Cardiac muscle cell (in vitro differentiated cells and primary cell): ENCODE measurements around the gene KRT77. TPM values are rescaled to one million over a fixed set of nuclear protein-coding genes. Genes with fewer than 3 reads are reported as not detected.
A peak's percentile ranks its signal among the peaks of the same experiment; 100 is the strongest.

ENCODE experiments used
- DNase-seq, 2 donors: peaks; one replicate each; pipeline versions ENCODE4 v3.0.0 to v3.0.0-alpha.2; 2010 to 2017; ENCODE audit warnings: low read depth in 1 of 2, low spot score in 1 of 2
- H3K27ac ChIP-seq: fragments of 200-600 bp; sonication (generic); 2 replicates; pipeline ENCODE4 v1.5.1; 2016
- H3K27me3 ChIP-seq: fragments of 200-600 bp; sonication (generic); 2 replicates; pipeline ENCODE4 v1.6.0; 2016; ENCODE audit warnings: control low read depth
- H3K36me3 ChIP-seq: fragments of 200-600 bp; sonication (generic); 2 replicates; pipeline ENCODE4 v1.5.1; 2016; ENCODE audit warnings: control low read depth
- H3K4me1 ChIP-seq: fragments of 200-600 bp; sonication (generic); 2 replicates; pipeline ENCODE4 v1.8.1; 2017; ENCODE audit warnings: low read depth, mild to moderate bottlenecking, mixed run types
- H3K4me3 ChIP-seq: fragments of 200-600 bp; sonication (generic); 2 replicates; pipeline ENCODE4 v1.5.1; 2016; ENCODE audit warnings: mild to moderate bottlenecking
- H3K9me3 ChIP-seq: fragments of 200-600 bp; sonication (generic); 2 replicates; pipeline ENCODE4 v1.5.1; 2017; ENCODE audit warnings: low read depth, mild to moderate bottlenecking, control low read depth
- CTCF ChIP-seq: IDR thresholded peaks from 2 replicates; pipeline ENCODE4 v1.5.1; 2012; ENCODE audit warnings: low read depth, mild to moderate bottlenecking, low read length
- polyA plus RNA-seq: library from polyadenylated mRNA; unstranded; fragments of >200 nt; fragmentation: Nextera tagmentation; extraction: Ambion mirVana; gene quantifications from 2 replicates; pipeline ENCODE4 v1.2.1, GENCODE V29; 2016
- total RNA-seq: library from RNA; depleted of rRNA; stranded (reverse); fragments of >200 nt; gene quantifications from 2 replicates; pipeline ENCODE4 v1.2.3, GENCODE V29; 2016

Gene KRT77
- total and polyA plus RNA-seq, 2 experiments from 2014 or later, result not detected

GRCh38 chr12:52745554-52745953, 42.2 kb upstream of the KRT77 start:
- DNase-seq, result no peak
- H3K4me3 ChIP-seq, result no peak overlapping the region
- TF ChIP-seq CTCF, result no peak
- peaks cover 6% of the 10 kb centered on the region for H3K27me3 ChIP-seq
- H3K4me1 ChIP-seq, result no peaks in the 10 kb centered on the region
- H3K9me3 ChIP-seq, result no peaks in the 10 kb centered on the region
- H3K27ac ChIP-seq, result no peak overlapping the region
- no peaks in the 10 kb centered on the region for H3K36me3 ChIP-seq

GRCh38 chr12:52744493-52745156, 41.3 kb upstream of the KRT77 start:
- no peak for DNase-seq
- no peak for TF ChIP-seq CTCF
- H3K9me3 ChIP-seq, result no peaks in the 10 kb centered on the region
- no peak overlapping the region for H3K4me3 ChIP-seq
- H3K4me1 ChIP-seq, result no peaks in the 10 kb centered on the region
- H3K36me3 ChIP-seq, result no peaks in the 10 kb centered on the region
- no peak overlapping the region for H3K27ac ChIP-seq
- peaks cover 6% of the 10 kb centered on the region for H3K27me3 ChIP-seq

- no peak for DNase-seq
- no peaks in the 10 kb centered on the region for H3K9me3 ChIP-seq
- no peaks in the 10 kb centered on the region for H3K4me1 ChIP-seq
- TF ChIP-seq CTCF, result no peak
- H3K4me3 ChIP-seq, result no peak overlapping the region
- H3K27ac ChIP-seq, result no peak overlapping the region
- H3K36me3 ChIP-seq, result no peaks in the 10 kb centered on the region
- peaks cover 6% of the 10 kb centered on the region for H3K27me3 ChIP-seq
Measured at GRCh38 chr12:52742822-52743457, 39.6 kb upstream of the KRT77 start.

GRCh38 chr12:52742196-52742580, 38.9 kb upstream of the KRT77 start:
- Histone ChIP-seq H3K27me3 (peaks cover 6% of the 10 kb centered on the region), H3K4me3 (no peak overlapping the region), H3K9me3 (no peaks in the 10 kb centered on the region), H3K4me1 (no peaks in the 10 kb centered on the region), H3K27ac (no peak overlapping the region), H3K36me3 (no peaks in the 10 kb centered on the region)
- TF ChIP-seq CTCF, result no peak
- no peak for DNase-seq

- TF ChIP-seq CTCF, result no peak
- no peak overlapping the region for H3K27ac ChIP-seq
- no peak overlapping the region for H3K4me3 ChIP-seq
- peak; percentile 73 to 91 for DNase-seq
- no peaks in the 10 kb centered on the region for H3K9me3 ChIP-seq
- no peaks in the 10 kb centered on the region for H3K36me3 ChIP-seq
- H3K4me1 ChIP-seq, result no peaks in the 10 kb centered on the region
- H3K27me3 ChIP-seq, result peaks cover 6% of the 10 kb centered on the region
Measured at GRCh38 chr12:52741375-52742195, 38.3 kb upstream of the KRT77 start.
